Osteocyte (in vitro differentiated cells): ENCODE results near the gene GTF3C6. TPM values are rescaled to one million over a fixed set of nuclear protein-coding genes. Genes with fewer than 3 reads are reported as not detected.
A peak's percentile ranks its signal among the peaks of the same experiment; 100 is the strongest.

ENCODE experiments used
- DNase-seq: peaks from one replicate; pipeline ENCODE4 v3.0.0; 2021; ENCODE audit warnings: mixed read lengths; ENCODE audit not compliant: unreplicated experiment; ENCODE audit errors: extremely low spot score
- H3K27ac Mint-ChIP-seq: one replicate; pipeline ENCODE4 v1.8.0; 2021; ENCODE audit warnings: mild to moderate bottlenecking, mixed read lengths; ENCODE audit not compliant: unreplicated experiment
- H3K27me3 Mint-ChIP-seq: one replicate; pipeline ENCODE4 v1.8.0; 2021; ENCODE audit warnings: mixed read lengths; ENCODE audit not compliant: unreplicated experiment
- H3K36me3 Mint-ChIP-seq: one replicate; pipeline ENCODE4 v1.8.0; 2021; ENCODE audit warnings: mixed read lengths; ENCODE audit not compliant: unreplicated experiment
- H3K4me1 Mint-ChIP-seq: one replicate; pipeline ENCODE4 v1.8.0; 2021; ENCODE audit warnings: mixed read lengths; ENCODE audit not compliant: unreplicated experiment
- H3K4me3 Mint-ChIP-seq: one replicate; pipeline ENCODE4 v1.8.0; 2021; ENCODE audit warnings: mild to moderate bottlenecking, moderate library complexity, mixed read lengths; ENCODE audit not compliant: unreplicated experiment
- H3K9me3 Mint-ChIP-seq: one replicate; pipeline ENCODE4 v1.8.0; 2021; ENCODE audit warnings: mixed read lengths; ENCODE audit not compliant: unreplicated experiment
- long read RNA-seq: library from polyadenylated mRNA; unstranded; transcript quantifications from one replicate; pipeline ENCODE4 v2.0.0, GENCODE V29; 2021
- total RNA-seq: library from RNA; stranded (reverse); gene quantifications from 2 replicates; pipeline ENCODE4 v1.2.1, GENCODE V29; 2021
- TF ChIP-seq, protein P1 (sequence below): fragments of 200-600 bp; sonication (generic); IDR thresholded peaks from 2 replicates; pipeline ENCODE4 v1.5.0; 2021; ENCODE audit warnings: antibody characterized with exemption, mild to moderate bottlenecking, moderate library complexity

GTF3C6 gene, protein sequence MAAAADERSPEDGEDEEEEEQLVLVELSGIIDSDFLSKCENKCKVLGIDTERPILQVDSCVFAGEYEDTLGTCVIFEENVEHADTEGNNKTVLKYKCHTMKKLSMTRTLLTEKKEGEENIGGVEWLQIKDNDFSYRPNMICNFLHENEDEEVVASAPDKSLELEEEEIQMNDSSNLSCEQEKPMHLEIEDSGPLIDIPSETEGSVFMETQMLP
- 64.9 and 66.2 TPM in 2 replicates for total RNA-seq
- long read RNA-seq, transcript GTF3C6-201 (6 exons, 952 nt), result major isoform, 48 of 56 reads
- long read RNA-seq, partial matches to known transcripts, result 4 of 56 reads
- long read RNA-seq, other reads (novel, unspliced or antisense), result 2 of 56 reads

DNA sequence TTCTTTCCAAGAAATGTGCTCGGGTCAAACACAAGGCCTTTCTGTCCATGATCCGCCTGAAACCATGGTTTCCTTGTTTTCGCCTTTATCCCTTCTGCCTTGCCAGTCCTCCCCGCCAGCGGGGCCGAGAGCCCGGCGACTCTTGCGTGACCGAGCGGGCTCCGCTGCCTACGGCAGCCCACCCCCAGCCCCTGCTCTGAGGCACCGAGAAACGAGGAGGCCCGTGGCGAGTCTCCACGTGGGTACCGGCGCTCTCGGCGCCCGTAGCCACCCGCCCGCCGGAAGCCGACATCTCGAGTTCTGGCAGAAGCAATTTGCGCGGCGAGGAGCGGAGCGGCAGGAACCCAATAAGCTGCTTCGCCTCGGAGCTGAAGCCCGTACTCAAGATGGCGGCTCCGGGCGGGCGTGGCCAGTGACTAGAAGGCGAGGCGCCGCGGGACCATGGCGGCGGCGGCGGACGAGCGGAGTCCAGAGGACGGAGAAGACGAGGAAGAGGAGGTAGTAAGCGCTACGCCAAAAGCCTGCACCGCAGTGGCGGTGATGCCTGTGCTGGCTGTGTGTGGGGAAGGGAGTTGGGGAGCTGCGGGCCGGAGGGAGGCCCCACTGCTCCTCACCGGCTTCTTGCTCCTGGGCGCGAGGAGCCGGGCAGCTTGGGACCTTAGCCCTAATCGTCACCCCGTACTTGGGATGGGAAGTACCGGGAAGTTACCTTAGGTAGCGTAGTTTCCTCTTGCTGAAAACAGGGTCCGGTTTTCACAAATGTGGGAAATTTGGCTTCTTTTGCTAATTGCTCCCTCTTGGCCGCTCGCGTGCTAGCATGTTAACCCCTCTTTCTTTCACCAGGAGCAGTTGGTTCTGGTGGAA, at the start of gene GTF3C6:
Gene GTF3C6 (plus strand): TSS at position 378 of the 864 bp plus-strand sequence. CDS start 64 bp downstream, at position 442.
- Mint-ChIP-seq H3K36me3 (peaks cover 14% of the 10 kb centered on the region), H3K4me3 (peak within 1 kb of the TSS; percentile 99), H3K9me3 (no peaks in the 10 kb centered on the region), H3K27me3 (no peaks in the 10 kb centered on the region), H3K27ac (peak within 1 kb of the TSS; percentile 99), H3K4me1 (peaks cover 18% of the 10 kb centered on the region)
- TF ChIP-seq, protein P1, sequence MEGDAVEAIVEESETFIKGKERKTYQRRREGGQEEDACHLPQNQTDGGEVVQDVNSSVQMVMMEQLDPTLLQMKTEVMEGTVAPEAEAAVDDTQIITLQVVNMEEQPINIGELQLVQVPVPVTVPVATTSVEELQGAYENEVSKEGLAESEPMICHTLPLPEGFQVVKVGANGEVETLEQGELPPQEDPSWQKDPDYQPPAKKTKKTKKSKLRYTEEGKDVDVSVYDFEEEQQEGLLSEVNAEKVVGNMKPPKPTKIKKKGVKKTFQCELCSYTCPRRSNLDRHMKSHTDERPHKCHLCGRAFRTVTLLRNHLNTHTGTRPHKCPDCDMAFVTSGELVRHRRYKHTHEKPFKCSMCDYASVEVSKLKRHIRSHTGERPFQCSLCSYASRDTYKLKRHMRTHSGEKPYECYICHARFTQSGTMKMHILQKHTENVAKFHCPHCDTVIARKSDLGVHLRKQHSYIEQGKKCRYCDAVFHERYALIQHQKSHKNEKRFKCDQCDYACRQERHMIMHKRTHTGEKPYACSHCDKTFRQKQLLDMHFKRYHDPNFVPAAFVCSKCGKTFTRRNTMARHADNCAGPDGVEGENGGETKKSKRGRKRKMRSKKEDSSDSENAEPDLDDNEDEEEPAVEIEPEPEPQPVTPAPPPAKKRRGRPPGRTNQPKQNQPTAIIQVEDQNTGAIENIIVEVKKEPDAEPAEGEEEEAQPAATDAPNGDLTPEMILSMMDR, result no peak
- DNase-seq, result peak; percentile 96

DNA sequence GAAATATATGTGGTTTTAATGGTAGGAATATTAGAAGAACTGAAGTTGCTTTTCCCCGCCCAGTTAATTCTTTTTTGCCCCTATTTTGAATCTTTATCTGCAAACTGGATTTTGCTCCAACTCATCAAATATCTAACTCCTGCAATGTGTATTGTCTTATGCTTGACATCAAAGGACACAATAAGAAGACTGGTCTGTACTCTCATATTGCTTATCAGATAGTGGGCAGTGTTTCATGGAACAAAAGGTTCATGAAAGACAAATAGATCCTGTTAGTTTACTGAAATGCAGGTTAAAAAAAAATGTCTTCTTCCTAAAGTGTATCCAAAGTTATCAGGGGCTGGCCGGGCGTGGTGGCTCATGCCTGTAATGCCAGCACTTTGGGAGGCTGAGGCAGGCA, 27.7 kb upstream of the GTF3C6 start:
- TF ChIP-seq, protein P1, result no peak
- H3K27me3 Mint-ChIP-seq, result no peaks in the 10 kb centered on the region
- H3K27ac Mint-ChIP-seq, result no peak overlapping the region
- H3K9me3 Mint-ChIP-seq, result no peaks in the 10 kb centered on the region
- H3K4me3 Mint-ChIP-seq, result no peak overlapping the region
- no peaks in the 10 kb centered on the region for H3K4me1 Mint-ChIP-seq
- H3K36me3 Mint-ChIP-seq, result no peaks in the 10 kb centered on the region
- DNase-seq, result no peak

DNA sequence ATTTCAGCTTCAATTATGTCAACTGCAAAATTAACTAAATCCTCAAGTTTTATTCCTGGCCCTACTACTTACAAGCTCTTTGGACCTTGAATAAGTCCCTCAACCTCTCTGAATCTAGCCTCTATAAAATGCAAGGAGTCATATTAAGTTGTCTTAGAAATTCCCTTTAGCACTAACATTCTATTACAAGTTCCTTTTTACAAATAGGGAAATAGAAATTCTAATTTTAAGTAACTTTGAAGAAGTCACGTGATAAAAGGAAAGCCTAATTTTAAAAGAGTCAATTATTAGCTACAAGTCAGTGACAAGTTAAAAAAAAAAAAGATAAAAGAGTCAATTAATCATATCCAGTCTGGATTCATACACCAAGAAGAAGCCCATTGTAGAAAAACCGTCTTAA, 24.6 kb upstream of the GTF3C6 start:
- Mint-ChIP-seq H3K27ac (no peak overlapping the region), H3K4me1 (no peaks in the 10 kb centered on the region), H3K27me3 (no peaks in the 10 kb centered on the region), H3K9me3 (no peaks in the 10 kb centered on the region), H3K36me3 (no peaks in the 10 kb centered on the region), H3K4me3 (no peak overlapping the region)
- TF ChIP-seq, protein P1, result no peak
- DNase-seq, result no peak

DNA sequence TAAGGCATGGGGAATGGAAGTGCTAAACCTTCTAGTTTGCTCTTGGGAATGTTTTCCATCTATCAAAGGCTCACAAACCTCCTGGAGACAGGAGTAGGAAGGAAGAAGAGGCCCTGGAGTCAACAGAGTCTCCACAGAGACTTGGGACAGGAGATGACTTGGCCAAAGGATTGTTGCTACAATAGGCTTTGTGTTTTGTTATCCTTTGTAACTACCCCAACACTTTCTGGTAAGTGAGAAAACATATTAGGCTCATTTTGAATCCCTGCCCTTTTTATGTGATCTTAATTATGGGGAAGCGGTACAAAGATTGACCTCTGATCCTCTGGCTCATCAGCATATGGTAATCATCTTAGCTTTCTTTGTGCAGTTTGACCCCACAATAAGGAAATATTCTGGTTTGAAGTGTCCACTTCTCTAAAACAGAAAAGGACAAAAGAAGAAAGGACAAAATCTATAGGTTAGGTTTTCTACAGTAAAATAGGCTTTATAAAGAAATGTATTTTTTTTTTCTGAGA, 24.1 kb upstream of the GTF3C6 start:
- Mint-ChIP-seq H3K4me1 (no peaks in the 10 kb centered on the region), H3K9me3 (no peaks in the 10 kb centered on the region), H3K4me3 (no peak overlapping the region), H3K27ac (no peak overlapping the region), H3K36me3 (no peaks in the 10 kb centered on the region), H3K27me3 (no peaks in the 10 kb centered on the region)
- no peak for DNase-seq
- TF ChIP-seq, protein P1, result no peak

DNA sequence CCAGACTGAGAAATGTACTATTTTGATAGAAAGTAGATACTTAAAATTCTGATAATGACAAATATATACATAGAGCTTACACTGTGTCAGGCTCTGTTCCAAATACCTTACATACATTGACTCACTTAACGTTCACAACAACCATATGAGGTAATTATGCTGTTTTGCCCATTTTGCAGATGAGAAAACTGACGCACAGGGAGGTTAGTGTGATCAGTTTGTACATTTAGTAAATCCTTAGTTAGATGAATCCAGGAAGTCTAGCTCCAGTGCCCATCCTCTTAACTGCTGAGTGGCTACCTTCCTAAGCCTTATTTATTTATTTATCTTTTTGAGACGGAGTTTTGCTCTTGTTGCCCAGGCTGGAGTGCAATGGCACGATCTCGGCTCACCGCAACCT, 23.3 kb upstream of the GTF3C6 start:
- TF ChIP-seq, protein P1, result no peak
- H3K4me3 Mint-ChIP-seq, result no peak overlapping the region
- no peaks in the 10 kb centered on the region for H3K27me3 Mint-ChIP-seq
- H3K27ac Mint-ChIP-seq, result no peak overlapping the region
- H3K9me3 Mint-ChIP-seq, result no peaks in the 10 kb centered on the region
- no peaks in the 10 kb centered on the region for H3K4me1 Mint-ChIP-seq
- H3K36me3 Mint-ChIP-seq, result no peaks in the 10 kb centered on the region
- DNase-seq, result no peak
